ENCODE measurements around the gene ARHGEF18.
A peak's percentile ranks its signal among the peaks of the same experiment; 100 is the strongest.
"Not testable (repeated sequence)": the region's sequence is repeated elsewhere in the genome, so short reads cannot be mapped to it uniquely, and the experiment has no call there.

ARHGEF18 gene

GRCh38 chr19:7349231-7349591 is 474 bp downstream of the ARHGEF18 start:
- no peak for DNase-seq

GRCh38 chr19:7349961-7350711 is 1.4 kb downstream of the ARHGEF18 start:
- DNase-seq: peak; percentile 26

GRCh38 chr19:7351861-7352260 is 3.1 kb downstream of the ARHGEF18 start:
- DNase-seq: no peak

DNA sequence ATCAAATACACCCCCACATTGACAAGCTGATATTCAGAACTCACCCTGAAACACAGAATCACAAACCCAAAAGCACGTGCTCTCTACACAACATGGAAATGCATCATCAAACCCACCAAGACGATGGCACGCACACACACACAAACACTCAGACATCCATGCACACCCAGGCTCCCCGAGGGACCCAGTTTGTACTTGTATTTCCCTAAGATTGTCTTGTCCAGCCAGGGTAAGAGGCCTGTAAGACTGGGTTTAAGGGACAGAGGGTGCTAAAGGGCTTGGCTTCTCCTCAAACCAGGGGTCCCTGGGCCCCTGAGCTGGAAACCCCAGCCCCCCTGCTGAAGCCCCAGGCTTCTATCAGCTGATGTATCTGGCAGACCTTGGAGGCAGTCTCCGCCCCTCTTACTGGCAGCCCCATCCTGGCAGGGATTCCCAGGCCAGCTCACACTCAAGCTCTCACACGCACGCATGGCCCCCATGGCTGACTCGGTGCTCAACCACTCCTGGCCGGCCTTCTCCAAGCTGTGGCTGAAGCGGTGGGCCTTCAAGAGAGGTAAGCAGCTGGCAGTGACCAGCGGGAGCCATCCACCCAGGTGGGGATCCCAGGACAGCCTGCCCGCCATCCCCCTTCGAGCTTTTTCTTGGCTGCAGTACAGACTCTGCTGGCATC is 6.5 kb downstream of the ARHGEF18 start:
- no peak for DNase-seq

GRCh38 chr19:7355871-7356270 is 7.1 kb downstream of the ARHGEF18 start:
- DNase-seq: no peak

- DNase-seq: no peak
Measured at GRCh38 chr19:7356899-7357627, 8.3 kb downstream of the ARHGEF18 start.

GRCh38 chr19:7358102-7358597 is 9.4 kb downstream of the ARHGEF18 start:
- no peak for DNase-seq

DNA sequence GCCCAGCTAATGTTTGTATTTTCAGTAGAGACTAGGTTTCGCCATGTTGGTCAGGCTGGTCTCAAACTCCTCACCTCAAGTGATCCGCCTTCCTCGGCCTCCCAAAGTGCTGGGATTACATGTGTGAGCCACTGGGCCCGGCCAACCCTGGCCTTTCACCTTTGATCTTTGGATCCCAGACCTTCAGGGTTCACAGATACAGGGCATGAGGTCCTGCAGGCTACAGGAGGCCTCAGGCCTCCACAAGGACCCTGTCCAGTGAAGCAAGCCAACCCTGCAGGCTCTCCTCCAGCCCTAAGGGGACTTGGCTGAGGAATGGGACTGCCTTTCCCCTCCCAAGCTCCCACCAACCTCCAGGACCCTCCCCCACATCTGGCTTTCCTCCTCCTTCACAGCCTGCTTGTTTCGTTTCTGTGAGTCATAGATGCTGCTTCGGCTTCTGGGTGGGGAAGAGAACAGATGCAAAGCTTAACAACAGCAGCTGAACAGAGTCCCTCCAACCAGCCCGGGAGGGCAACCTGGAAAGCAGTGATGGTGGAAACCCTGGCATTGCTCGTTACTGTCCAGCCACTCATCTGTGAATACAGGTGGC is 11.8 kb downstream of the ARHGEF18 start:
- no peak for DNase-seq

DNA sequence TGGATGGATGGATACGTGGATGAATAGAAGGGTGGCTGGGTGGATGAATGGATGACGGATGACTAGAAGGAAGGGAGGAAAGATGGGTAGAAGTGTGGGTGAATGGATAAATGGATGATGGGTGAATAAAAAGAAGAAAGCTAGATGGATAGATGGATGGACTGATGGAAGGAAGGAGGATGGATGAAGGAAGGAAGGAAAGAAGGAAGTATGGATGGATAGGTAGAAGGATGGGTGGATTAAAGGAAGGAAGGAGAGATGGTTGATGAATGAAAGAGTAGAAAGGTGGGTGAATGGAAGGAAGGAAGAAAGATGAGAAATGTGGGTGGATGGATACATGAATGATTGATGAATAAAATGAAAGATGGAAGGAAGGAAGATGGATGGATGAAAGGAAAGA is 14.5 kb downstream of the ARHGEF18 start:
- no peak for DNase-seq

- DNase-seq: no peak
Measured at GRCh38 chr19:7366701-7367420, 18.1 kb downstream of the ARHGEF18 start.

DNA sequence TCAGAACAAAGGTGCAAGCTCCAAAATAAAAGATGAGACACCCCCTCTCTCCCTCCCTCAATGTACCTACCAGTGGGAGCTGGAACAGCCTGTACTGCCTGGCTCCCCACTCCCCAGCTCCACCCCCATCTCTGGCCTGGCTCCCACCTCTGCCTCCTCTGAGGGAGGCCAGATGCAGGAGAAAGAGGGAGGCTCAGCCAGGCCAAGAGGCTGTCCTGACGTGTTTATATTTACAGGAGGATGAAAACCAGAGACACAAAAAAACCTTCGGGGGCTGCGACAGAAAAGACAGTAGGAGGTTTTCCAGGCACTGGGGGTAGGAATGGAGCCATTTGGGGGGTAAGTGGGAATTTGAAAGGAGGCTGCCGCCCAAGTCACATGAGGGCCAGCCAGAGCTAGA is 19.7 kb downstream of the ARHGEF18 start:
- no peak for DNase-seq

- not testable (repeated sequence) for DNase-seq
Measured at GRCh38 chr19:7368866-7369265, 20.1 kb downstream of the ARHGEF18 start.

DNA sequence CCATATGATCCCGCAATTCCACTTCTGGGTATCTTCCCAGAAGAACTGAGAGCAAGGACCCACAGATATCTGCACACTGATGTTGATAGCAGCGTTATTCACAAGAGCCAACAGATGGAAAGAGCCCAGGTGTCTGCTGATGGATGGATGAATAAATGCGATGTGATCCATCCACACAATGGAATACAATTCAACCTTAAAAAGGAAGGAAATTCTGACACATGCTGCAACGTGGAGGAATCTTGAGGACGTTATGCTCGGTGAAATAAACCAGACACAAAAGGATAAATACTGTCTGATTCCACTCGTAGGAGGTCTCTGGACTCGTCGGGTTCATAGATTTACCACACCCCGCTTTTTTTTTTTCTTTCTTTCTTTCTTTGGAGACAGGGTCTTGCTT is 21.8 kb downstream of the ARHGEF18 start:
- no peak for DNase-seq

DNA sequence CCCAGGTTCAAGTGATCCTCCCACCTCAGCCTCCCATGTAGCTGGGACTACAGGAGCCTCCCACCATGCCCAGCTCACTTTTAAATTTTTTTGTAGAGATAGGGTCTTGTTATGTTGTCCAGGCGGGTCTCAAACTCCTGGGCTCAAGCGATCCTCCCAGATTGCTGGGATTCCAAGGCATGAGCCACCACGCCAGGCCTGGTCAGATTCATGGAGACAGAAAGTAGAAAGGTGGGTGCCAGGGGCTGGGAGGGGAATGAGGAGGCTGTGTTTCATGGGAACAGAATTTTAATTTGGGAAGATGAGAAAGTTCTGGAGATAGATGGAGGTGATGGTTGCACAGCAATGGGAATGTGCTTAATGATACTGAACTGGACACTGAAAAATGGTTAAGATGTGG is 22.3 kb downstream of the ARHGEF18 start:
- DNase-seq: no peak

GRCh38 chr19:7372810-7373209 is 24.1 kb downstream of the ARHGEF18 start:
- no peak for DNase-seq

DNA sequence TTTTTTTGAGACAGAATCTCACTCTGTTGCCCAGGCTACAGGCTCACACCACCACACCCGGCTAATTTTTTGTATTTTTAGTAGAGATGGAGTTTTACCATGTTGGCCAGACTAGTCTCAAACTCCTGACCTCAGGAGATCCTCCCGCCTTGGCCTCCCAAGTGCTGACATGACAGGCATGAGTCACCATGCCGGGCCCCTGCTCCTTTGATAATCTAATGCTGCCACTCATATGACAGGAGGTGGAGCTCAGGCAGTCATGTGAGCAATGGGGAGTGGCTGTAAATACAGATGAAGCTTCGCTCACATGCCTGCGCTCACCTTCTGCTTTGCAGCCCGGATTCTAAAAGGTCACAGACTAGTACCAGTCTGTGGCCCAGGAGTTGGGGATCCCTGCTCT is 25.1 kb downstream of the ARHGEF18 start:
- no peak for DNase-seq

- no peak for DNase-seq
Measured at GRCh38 chr19:7376151-7376852, 27.6 kb downstream of the ARHGEF18 start.

- DNase-seq: no peak
Measured at GRCh38 chr19:7377196-7377595, 28.5 kb downstream of the ARHGEF18 start.

DNA sequence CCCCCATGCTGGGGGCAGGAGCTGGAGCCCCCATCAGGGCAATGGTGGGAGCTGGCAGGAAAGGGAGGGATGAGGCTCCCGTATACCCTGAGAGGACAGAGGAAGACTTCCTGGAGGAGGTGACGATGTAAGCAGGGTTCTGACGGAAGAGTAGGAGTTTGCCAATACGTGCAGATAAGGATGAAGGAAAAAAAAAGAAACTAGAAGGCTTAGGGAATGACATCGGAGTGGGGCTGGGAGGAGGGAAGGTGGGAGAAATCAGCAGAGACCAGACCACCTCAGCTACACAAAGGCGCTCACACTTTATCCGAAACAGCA is 32.3 kb downstream of the ARHGEF18 start:
- no peak for DNase-seq

GRCh38 chr19:7382694-7383093 is 34.0 kb downstream of the ARHGEF18 start:
- no peak for DNase-seq

GRCh38 chr19:7383284-7383683 is 34.5 kb downstream of the ARHGEF18 start:
- no peak for DNase-seq

DNA sequence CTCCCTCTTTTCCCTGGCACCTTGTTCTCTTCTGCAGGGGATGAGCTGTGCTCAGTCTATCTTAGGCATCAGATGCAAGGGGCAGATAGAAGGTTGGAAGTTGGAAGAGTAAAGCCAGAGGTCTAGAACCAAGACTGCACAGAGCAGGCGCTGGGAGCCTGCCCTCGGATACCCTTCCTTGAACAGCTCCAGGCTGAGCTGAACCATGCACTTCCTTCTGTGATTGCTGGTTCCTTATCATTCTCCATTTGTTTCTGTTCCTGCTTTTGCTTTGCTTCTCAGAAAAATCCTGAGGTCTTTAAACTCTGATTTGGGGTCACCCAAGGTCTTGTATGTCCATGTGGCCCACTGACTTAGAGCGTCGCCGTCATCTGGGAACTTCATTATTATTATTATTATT is 36.3 kb downstream of the ARHGEF18 start:
- DNase-seq: no peak
